Superior temporal gyrus (tissue), 1 donor: ENCODE measurements around the gene ADAMTS18.
"Not testable (repeated sequence)": the region's sequence is repeated elsewhere in the genome, so short reads cannot be mapped to it uniquely, and the experiment has no call there.

ENCODE experiments used
- DNase-seq: peaks from one replicate; pipeline ENCODE4 v3.0.0-alpha.2; 2016; ENCODE audit errors: extremely low spot score

The ADAMTS18 gene, protein sequence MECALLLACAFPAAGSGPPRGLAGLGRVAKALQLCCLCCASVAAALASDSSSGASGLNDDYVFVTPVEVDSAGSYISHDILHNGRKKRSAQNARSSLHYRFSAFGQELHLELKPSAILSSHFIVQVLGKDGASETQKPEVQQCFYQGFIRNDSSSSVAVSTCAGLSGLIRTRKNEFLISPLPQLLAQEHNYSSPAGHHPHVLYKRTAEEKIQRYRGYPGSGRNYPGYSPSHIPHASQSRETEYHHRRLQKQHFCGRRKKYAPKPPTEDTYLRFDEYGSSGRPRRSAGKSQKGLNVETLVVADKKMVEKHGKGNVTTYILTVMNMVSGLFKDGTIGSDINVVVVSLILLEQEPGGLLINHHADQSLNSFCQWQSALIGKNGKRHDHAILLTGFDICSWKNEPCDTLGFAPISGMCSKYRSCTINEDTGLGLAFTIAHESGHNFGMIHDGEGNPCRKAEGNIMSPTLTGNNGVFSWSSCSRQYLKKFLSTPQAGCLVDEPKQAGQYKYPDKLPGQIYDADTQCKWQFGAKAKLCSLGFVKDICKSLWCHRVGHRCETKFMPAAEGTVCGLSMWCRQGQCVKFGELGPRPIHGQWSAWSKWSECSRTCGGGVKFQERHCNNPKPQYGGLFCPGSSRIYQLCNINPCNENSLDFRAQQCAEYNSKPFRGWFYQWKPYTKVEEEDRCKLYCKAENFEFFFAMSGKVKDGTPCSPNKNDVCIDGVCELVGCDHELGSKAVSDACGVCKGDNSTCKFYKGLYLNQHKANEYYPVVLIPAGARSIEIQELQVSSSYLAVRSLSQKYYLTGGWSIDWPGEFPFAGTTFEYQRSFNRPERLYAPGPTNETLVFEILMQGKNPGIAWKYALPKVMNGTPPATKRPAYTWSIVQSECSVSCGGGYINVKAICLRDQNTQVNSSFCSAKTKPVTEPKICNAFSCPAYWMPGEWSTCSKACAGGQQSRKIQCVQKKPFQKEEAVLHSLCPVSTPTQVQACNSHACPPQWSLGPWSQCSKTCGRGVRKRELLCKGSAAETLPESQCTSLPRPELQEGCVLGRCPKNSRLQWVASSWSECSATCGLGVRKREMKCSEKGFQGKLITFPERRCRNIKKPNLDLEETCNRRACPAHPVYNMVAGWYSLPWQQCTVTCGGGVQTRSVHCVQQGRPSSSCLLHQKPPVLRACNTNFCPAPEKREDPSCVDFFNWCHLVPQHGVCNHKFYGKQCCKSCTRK (N-terminal part only)

DNA sequence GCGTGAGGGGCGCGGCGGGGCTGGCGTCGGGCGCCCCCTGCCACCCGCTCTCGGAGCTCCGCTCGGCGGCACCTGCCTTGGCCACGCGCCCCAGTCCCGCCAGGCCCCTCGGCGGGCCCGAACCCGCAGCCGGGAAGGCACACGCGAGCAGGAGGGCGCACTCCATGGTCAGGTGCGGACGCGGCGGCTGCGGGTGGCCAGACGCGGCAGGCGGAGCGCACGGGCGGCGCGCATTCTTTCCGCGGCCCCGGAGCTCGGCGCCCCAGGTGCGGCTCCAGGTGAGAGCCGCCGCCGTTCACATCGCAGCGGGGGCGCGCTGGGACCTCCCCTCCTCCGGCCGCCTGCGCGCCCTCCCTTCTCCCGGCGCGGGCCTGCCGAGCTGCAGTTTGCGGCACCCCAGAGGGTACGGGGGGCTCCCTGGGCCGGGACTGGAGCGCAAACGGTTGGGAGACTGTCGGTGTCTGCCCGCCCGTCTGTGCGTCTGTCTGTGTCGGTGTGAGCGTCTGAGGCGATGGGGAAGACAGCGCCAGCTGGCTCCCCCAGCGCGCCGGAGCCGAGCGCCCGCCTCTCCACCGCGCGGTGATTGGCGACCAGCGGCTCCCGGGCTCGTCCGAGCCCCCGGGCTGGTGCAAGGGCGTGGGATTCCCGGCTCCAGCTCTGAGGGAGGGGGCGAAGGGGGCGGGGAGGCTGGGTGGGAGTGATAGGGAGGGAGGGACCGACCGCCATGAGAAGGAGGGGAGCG is at the start of gene ADAMTS18:
TSS of gene ADAMTS18 (minus strand) at position 505 of the 742 bp plus-strand sequence. CDS start at position 166, 339 bp downstream.
- DNase-seq, result no peak

DNA sequence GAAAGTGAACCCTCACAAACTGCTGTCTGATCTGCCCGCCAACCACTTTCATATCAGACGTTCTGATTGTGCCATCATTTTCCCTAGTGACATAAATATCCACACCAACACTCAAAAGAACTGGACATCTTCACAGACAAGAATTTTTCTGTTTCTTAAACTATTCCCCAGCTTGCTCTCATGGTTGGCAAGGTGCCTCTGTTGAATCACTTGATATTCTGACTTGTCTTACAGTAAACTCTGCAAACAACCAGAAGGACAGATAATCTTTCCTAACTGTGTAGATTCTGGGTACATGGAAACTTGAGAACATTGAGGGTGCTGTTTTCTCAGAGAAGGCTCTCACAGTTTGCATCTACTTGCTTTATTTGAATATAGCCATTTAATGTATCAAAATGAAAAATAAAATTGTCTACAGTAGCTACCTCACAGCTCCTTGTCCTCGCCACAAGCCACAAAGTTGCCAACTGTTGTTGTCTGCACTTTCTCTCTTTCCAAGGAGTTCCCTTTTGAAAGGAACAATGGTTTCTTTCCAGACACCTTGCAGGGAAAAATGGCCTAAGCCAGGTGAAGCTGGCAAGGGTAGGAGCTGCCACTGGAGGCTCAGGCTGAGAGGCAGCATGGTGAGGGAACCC is 46.0 kb upstream of the ADAMTS18 start:
- no peak for DNase-seq

DNA sequence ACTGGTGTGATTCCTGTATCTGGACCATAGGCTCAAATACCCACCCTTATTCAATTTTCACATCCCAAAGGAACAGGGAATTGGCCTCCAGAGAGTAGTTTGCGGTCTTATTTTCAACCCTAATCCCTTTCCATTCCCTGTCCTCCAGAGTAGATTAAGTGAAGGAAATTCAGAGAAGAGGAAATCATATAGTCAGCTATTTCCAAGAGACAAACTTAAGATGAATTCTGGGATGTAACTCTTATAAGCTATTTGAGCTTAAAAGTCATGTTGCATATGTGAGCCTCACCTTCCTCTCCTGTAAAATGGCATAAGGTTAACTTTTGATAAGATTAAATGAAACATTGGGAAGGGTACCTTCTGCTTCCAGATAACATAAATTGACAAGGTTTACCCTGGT is 37.4 kb upstream of the ADAMTS18 start:
- no peak for DNase-seq

DNA sequence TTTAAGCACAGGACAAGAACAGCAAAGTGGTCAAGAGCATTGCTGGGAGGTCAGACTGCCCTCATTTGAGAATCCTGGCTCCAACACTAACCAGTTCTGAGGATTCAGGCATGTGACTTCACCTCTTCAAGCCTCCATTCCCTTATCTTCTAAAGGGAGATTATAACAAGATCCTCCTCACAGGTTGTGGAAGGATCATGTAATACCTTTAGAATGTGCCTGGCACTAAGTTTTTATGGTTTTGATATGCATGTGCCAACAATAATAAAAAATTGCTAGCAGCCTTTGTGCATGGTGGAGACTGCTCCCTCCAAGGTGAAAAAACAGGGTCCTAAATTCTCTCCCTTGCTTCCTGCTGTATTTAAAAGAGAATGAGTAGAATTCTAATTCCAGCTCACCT is 36.0 kb upstream of the ADAMTS18 start:
- no peak for DNase-seq

DNA sequence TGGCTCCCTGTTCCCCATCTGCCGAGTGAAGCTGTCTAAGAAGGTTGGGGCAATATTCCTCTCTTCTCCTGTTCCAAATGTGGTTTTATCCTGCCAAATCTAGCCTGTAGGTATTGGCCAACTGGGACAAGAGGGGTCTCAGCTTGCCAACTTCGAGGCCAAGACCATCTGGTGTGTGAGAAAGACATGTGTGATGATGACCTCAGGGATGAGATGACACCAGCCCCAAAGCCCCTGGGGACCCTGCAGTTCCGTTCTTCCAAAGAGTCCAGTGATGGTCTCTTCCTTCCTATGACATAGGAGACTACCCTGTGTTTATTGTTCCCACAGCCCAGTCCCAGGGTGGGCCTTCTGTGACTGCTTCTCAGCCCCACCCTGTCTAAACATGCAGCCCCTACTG is 34.8 kb upstream of the ADAMTS18 start:
- DNase-seq, result no peak

DNA sequence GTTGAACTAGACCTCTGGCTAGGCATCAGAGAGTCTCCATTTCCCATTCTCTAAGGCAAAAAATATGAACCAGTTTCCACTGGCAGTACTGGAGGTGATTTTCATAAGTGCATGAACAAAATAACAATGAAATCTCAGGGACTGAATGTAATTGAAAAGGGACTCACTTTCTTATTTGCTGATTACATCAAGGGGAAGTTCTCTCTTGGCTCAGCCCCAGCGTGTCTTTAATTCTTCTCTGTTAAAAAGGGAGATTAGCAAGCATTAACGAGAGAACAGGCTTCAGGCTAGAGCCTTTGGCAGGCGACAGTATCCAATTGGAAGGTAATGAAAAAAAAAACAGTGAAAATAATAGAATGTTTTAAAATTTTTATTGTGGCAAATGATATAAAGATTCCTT is 34.0 kb upstream of the ADAMTS18 start:
- DNase-seq, result no peak

DNA sequence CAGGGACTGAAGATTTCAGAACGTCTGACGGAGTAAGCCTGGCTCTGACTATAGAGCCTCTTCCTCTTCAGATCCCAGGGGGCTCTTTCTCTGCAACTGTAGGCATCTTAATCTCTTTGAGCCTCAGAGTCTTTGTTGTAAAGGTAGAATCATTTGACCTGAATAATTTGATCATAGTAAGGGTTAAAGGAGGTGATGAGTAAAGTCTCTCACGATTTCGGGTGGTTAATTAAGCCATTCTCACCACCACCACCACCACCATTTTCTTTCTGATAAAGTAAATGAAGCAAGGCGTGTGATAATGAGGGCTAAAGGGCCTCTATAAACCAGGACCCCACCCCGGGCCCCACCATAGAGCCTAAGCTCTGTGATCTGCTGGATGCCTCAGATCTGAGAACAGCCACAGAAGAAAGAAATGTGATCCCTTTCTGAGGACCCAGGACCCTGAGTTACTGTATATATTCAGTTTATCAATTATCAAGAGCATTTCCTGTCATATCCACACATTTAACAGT is 33.0 kb upstream of the ADAMTS18 start:
- DNase-seq, result no peak

DNA sequence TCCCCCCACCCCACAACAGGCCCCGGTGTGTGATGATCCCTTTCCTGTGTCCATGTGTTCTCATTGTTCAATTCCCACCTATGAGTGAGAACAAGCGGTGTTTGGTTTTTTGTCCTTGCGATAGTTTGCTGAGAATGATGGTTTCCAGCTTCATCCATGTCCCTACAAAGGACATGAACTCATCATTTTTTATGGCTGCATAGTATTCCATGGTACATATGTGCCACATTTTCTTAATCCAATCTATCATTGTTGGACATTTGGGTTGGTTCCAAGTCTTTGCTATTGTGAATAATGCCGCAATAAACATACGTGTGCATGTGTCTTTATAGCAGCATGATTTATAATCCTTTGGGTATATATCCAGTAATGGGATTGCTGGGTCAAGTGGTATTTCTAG is 28.8 kb upstream of the ADAMTS18 start:
- DNase-seq, result not testable (repeated sequence)

DNA sequence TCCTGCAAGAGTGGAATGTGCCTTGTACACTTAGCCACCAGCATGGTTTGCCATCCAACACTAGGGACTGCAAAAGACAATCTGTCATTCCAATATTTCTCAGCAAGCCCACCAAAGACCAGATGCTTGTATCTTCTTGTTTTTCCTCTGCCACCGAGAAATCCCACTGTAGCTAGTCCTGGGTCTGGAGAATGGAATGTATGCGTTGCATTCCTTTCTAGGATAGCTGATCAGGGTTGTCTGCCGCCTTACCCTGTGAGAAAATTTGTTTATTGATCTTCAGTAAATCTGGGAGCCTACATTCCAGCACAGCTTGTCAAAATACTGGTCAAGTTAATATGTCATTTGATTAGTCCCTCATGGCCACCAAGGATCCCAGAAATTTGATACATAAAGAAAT is 28.1 kb upstream of the ADAMTS18 start:
- no peak for DNase-seq

DNA sequence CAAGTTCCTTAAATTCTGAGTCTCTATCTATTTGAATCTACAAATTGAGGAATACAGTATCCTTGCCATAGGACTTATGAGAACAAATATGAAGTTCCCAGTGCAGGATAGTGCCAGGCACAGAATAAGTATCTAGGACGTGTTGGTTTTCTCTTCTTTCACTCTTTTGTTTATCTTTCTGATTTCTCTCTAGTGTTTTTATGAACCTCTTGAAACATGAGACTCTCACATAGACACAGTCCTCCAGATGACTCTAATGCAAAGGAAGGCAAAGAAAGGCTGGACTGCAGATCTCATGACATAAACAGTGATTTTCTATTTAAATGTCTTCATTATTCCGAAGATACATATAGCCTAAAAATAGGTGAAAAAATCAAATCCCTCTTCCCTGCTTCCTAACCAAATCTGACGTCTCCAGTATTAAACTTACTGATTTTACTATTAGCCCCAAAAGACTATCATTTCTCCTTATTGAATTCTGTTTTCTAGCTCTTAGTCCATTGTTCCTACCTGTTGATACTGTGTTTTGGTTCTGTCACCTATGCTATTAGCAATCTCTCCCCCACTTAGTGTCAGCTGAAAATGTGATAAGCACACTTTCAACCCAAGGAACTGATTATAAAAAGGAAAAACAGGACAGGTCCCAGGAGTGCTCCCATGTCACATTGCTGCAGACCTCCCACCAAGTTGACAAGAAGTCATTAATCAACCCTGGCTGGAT is 24.9 kb upstream of the ADAMTS18 start:
- DNase-seq, result no peak

DNA sequence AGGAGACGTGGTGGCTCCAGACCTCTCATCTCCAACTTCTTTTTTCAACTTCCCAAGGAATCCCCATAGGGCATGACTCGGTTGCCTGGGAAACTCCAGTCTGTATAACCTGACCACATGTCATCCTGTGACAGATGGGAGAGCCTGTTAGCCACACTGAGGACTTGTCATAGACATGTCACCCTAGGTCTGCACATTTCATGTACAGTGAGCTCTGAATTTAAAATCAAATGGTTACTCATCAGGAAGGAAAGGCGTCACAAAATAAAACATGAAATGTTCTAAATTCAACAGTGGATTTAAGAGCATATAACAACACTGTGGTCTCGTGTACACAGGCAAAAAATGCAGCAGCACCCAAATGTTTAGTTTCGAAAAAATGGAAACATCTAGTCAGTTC is 22.2 kb upstream of the ADAMTS18 start:
- DNase-seq, result no peak

DNA sequence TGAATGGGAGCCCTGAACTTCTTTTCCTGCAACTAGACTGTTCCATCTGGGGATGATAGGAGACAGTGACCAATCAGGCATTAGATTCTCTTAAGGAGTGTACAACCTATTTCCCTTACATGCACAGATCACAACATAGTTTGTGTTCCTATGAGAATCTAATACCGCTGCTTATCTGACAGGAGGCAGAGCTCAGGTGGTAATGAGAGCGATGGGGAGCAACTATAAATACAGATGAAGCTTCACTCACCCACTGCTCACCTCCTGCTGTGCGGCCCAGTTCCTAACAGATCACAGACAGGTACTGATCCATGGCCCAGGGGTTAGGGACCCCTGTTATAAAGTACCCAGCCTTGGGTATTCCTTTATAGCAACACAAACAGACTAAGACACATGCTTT is 17.4 kb upstream of the ADAMTS18 start:
- DNase-seq, result no peak

DNA sequence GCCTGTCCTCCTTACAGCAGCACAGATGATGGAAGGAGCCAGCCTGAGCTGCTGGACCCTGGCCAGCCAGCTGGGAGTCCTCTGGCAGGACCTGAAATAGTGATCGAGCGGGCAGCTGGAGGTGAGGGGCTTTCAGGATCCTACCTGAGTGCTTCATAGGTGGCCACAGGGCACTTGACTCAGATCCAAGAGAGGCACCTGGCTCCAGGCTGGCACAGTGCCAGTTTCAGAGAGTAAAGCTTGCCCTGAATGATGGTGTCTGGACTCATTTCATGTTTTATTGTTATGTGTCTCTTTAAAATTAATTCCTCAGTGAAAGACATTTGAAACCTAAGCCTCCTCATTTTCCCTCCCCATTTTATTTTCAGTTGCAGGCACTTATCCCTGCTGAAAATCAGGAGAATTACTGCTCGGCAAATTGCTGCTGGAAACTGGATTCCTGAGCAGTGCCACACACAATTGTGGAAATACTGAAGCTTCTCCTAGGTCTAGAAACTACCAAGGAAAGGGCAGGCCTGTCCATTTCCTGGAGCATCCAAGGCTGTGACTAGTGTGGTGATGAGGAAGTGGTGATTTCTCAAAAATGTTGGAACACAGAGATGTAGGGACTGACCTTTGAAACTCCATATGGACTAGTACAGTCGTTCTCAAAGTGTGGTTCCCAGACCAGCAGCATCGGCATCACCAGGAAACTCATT is 16.1 kb upstream of the ADAMTS18 start:
- no peak for DNase-seq

DNA sequence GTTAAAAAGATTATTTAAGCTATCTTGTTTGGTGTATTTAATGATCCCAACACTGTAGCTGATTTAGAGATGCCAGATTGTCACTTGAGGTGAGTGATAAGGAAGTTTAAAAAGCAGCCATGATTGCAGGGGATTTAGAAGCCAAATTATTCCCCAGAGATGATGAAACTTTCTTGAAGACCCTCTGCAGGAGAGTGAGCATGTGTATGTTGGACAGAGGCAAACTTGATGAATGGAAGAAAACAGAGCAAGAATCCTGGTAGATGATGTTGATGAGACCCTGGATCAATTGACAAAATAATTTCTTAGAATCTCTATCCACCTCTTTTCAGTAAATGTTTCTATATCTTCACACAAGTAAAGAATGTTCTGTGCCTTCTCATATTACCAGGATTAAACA is 14.4 kb upstream of the ADAMTS18 start:
- DNase-seq, result no peak

DNA sequence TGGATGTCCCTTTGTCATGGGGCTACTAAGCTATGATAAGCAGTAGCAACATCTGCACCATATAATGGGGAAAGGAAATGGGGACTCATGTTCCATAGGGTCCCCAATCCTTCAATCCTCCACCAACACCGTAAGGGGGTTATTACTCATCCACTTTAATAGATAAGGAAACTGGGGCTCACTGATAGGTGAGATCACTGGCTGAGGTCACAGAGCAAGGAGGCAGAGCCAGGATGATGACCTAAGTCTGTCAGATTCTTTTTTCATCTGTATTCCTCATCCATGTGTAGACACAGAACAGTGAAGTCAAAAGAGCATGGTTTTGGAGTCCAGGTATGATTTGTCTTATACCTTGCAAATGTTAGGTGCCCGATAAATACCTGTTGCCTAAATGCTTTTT is 10.5 kb upstream of the ADAMTS18 start:
- DNase-seq, result no peak

DNA sequence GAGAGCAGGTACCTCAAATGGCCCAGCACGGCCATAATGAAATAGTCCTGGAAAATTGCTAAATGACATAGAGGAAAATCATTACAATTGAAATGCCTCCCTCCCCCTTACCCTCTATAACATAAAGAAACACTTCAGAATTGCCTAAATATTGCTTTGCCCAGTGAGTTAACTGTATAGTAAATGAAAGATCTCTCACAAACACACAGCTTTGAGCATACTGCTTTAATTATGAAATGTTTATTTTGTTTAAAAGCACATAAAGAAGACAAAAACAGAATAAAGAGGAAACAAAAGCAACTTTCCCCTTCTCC is 9.3 kb upstream of the ADAMTS18 start:
- no peak for DNase-seq

DNA sequence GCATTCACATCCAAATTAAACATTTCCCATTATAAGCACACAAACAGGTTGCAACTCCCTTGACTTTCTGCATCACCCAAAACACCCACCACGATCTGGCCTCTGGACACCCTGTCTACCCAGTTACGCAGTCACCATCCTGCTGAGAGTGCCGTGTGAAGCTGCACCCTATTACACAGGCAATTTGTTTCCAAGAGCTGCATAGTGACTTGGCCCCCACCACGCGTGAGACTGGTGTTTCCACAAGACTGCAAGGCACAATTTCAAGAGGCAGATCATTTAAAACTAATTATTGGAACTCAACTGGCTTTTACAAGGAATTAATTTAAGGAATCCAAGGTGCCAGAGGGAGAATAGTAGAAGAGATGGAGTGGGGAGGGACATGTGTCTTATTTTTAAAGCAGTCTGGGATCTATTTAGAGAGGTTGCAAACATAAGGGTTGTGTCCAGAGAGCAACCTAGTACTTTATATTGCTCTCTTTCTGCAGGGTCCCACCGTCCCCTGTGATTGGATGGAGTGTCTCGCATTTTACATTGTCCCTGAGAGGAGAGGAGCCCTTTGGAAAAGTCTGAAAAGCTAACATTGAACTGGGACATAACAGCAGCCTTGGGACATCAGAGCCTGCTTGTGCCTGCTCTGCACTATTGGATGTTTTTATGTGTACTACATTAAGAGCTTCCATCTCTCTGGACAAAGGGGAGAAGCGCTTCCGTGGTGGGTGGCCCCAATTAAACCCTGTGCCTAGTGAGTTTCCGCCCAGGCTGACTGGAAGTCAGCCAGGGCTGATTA is 8.7 kb upstream of the ADAMTS18 start:
- no peak for DNase-seq

DNA sequence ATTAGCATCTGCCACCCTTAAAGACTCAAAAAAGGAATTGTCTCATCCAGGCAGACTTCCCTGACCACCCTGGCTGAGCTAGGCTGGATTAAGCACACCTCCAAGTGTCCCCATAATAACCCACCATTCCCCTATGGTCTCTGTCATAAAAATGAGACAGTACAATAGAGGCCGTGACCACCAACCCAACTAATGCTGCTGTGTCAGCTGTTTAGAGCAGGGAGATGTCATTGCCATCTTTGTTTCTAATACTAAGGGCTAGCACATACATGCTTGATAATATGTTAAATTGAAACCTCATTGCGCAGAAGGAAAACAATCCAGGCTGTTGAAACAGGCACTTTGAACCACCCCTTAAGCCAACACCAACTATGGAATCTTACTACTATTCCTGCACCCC is 7.2 kb upstream of the ADAMTS18 start:
- DNase-seq, result no peak

DNA sequence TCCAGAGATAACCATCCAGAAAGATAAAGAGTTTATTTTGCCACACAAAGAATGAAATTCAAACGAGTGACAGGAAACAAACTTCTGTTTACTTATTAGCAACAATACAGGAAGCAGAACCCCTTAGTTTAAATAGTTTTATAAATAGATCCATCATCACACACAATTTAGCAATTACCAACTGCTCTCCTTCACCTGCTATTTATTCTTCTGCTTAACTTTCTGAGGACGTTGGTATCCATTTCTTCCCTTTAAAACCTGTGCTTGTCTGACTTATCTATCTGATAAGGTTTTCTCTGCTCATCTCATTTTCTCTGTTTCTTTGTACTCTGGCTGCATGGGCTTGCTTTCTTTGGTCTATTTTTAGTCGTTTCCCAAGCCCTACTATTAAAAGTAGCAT is 4.3 kb upstream of the ADAMTS18 start:
- no peak for DNase-seq
